GM06990 (cell line): ENCODE results near the gene TIMP3.

Source experiments
- DNase-seq: peaks from one replicate; pipeline ENCODE4 v3.0.0-alpha.2; 2011; ENCODE audit not compliant: insufficient read length; ENCODE audit errors: extremely low read depth
- H3K27me3 ChIP-seq: replicated peaks from 2 replicates; pipeline ENCODE4 v1.6.0; 2011; ENCODE audit warnings: low read length; ENCODE audit not compliant: control insufficient read depth, insufficient read depth
- H3K36me3 ChIP-seq: 2 replicates; pipeline ENCODE4 v1.5.1; 2011; ENCODE audit warnings: low read length; ENCODE audit not compliant: control insufficient read depth, insufficient read depth
- H3K4me3 ChIP-seq: replicated peaks from 2 replicates; pipeline ENCODE4 v1.5.1; 2011; ENCODE audit warnings: low read depth, mild to moderate bottlenecking, control low read depth, low read length
- CTCF ChIP-seq: IDR thresholded peaks from 2 replicates; pipeline ENCODE4 v1.5.1; 2011; ENCODE audit warnings: low read length, control low read depth, mild to moderate bottlenecking, inconsistent platforms; ENCODE audit not compliant: insufficient read depth, poor library complexity, severe bottlenecking

TIMP3 gene

GRCh38 chr22:32758866-32759385, 42.6 kb upstream of the TIMP3 start:
- no peak for TF ChIP-seq CTCF
- no peak for DNase-seq
- no peaks in the 10 kb centered on the region; the same call in none of the 2 replicates for H3K27me3 ChIP-seq
- H3K36me3 ChIP-seq = no peaks in the 10 kb centered on the region
- no peak overlapping the region for H3K4me3 ChIP-seq

- no peak overlapping the region for H3K4me3 ChIP-seq
- no peaks in the 10 kb centered on the region; the same call in none of the 2 replicates for H3K27me3 ChIP-seq
- no peak for TF ChIP-seq CTCF
Observed at GRCh38 chr22:32760396-32760795, 41.1 kb upstream of the TIMP3 start.

GRCh38 chr22:32760815-32761214, 40.7 kb upstream of the TIMP3 start:
- no peak for DNase-seq
- no peaks in the 10 kb centered on the region; the same call in none of the 2 replicates for H3K27me3 ChIP-seq
- H3K36me3 ChIP-seq = no peaks in the 10 kb centered on the region
- no peak for TF ChIP-seq CTCF
- no peak overlapping the region for H3K4me3 ChIP-seq

More at GRCh38 chr22:32760396-32760795, 41.1 kb upstream of the TIMP3 start:
- DNase-seq = no peak
- no peaks in the 10 kb centered on the region for H3K36me3 ChIP-seq

- DNase-seq = no peak
- Histone ChIP-seq H3K27me3 (no peaks in the 10 kb centered on the region; the same call in none of the 2 replicates), H3K4me3 (no peak overlapping the region)
Observed at GRCh38 chr22:32761251-32761903, 40.1 kb upstream of the TIMP3 start.

GRCh38 chr22:32764330-32765131, 37.0 kb upstream of the TIMP3 start:
- no peak for TF ChIP-seq CTCF
- DNase-seq = no peak
- H3K27me3 ChIP-seq = no peaks in the 10 kb centered on the region; the same call in none of the 2 replicates
- H3K36me3 ChIP-seq = no peaks in the 10 kb centered on the region
- no peak overlapping the region for H3K4me3 ChIP-seq

More at GRCh38 chr22:32761251-32761903, 40.1 kb upstream of the TIMP3 start:
- TF ChIP-seq CTCF = no peak
- no peaks in the 10 kb centered on the region for H3K36me3 ChIP-seq
